Astrocyte of the spinal cord (primary cell): ENCODE results near the gene LRRC23.

ENCODE experiments used
- DNase-seq: peaks from one replicate; pipeline ENCODE4 v3.0.0; 2011; ENCODE audit warnings: low read depth, low spot score
- H3K4me3 ChIP-seq: 2 replicates; pipeline ENCODE4 v1.5.1; 2011; ENCODE audit warnings: low read depth, mild to moderate bottlenecking, low read length, moderate library complexity
- in situ Hi-C: cut with HindIII; loops from 2 replicates; pipeline ENCODE4 v1.10.0; 2017; ENCODE audit warnings: low sequenced_read_pairs
- TF ChIP-seq, protein P1 (sequence below): IDR thresholded peaks from 2 replicates; pipeline ENCODE4 v1.5.1; 2012; ENCODE audit warnings: low read depth, mild to moderate bottlenecking, low read length, inconsistent platforms

Gene LRRC23

DNA sequence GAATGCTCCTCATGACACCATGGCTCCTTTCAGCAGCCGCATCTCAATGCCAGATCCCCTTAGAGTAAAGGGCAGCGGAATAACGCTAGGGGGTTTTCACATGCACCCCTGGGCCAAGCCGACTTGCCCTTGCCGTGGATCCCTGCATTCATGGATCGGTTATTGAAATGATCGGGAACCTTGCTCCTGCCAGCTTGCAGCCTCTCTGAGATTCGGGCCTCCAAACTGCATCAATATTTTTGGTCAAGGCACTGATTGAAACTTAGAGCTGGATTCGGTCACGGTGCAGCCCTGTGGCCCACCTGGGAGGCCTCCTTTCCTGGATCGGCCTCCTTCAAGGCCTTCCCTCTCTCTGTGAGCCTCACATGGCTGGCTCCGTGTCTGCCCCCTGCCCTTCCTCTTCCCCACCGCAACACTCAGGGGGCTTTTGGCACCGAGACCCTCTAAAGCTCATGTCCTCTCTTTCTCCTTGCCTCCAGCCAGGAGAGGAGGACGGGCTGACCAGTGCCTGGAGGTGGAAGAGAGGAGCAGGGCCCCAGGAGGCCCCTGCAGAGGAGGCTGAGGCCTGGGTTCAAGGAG lies 48.3 kb downstream of the LRRC23 start:
- TF ChIP-seq, protein P1, sequence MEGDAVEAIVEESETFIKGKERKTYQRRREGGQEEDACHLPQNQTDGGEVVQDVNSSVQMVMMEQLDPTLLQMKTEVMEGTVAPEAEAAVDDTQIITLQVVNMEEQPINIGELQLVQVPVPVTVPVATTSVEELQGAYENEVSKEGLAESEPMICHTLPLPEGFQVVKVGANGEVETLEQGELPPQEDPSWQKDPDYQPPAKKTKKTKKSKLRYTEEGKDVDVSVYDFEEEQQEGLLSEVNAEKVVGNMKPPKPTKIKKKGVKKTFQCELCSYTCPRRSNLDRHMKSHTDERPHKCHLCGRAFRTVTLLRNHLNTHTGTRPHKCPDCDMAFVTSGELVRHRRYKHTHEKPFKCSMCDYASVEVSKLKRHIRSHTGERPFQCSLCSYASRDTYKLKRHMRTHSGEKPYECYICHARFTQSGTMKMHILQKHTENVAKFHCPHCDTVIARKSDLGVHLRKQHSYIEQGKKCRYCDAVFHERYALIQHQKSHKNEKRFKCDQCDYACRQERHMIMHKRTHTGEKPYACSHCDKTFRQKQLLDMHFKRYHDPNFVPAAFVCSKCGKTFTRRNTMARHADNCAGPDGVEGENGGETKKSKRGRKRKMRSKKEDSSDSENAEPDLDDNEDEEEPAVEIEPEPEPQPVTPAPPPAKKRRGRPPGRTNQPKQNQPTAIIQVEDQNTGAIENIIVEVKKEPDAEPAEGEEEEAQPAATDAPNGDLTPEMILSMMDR: no peak
- no peak overlapping the region for H3K4me3 ChIP-seq
- DNase-seq: no peak
- in situ Hi-C loops: no loop called here

DNA sequence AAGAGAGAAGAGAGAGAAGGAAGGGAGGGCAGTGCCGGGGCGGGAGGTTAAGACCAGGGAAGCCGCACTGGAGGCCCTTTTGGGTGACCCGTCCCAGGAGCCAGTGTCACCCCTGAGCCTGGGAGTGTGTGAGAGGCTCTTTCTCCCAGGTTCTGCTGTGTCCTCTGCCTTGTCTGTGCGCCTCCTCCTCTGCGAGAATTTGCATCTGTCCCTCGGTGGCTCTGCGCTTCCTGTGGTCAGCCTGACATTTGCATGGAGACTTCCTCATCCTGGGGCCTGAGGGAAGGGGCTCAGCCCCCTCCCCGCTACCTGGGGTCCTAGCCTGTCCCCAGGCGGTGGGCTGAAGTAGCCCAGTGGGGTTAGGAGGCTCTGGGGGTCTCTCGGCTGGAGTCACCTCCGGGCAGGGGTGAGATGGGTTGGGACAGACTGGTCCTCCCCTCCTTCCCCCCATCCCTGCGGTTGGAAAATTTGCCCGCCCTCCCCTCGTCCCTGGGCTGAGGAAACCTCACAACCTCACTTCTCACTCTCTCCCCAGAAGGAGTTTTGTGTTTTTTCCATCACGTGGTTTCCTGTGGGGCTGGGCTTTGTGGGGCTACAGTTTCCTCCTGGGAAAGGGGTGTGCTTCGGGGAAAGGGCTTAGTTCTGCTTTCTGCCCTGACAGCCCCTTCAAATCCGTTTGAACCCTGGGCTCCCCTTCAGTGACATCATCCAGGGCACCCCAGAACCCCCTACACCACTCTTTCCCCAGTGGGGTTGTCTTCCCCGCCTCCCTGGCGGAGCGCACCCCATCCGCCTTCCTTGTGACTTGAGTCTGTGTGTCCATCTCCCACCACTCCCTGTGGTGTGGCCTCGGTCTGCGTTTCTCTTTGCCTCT lies 49.1 kb downstream of the LRRC23 start:
- in situ Hi-C loops: no loop called here
- TF ChIP-seq, protein P1: no peak
- no peak overlapping the region for H3K4me3 ChIP-seq
- DNase-seq: no peak

DNA sequence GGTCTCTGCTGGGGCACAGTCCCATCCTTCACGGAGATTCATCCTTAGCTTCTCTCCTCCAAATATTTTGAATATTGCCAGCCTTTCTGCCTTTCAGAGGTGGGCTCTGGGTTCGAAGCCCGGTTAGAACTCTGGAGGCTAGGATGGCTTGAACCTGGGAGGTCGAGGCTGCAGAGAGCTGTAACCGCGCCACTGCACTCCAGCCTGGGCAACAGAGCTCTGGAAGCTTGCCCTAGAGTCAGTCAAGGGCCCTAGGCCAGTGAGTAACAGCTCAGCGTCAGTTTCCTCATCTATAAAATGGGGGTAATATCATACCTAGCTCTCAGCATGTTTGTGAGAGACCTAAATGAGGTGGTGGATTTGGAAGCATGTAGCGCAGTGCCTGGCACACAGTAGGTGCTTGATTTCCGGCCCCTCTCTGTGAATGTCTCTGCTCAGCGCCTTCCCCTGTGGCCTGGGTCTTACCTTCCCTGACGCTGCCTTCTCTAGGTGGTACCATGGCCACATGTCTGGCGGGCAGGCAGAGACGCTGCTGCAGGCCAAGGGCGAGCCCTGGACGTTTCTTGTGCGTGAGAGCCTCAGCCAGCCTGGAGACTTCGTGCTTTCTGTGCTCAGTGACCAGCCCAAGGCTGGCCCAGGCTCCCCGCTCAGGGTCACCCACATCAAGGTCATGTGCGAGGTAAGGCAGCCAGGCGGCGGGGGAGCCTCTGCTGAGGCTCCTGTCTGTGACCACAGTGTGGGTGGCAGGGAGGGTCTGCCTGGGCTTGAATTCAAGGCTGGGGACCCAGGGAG lies 49.9 kb downstream of the LRRC23 start:
- H3K4me3 ChIP-seq: no peak overlapping the region
- TF ChIP-seq, protein P1: no peak
- in situ Hi-C loops: no loop called here
- DNase-seq: no peak

DNA sequence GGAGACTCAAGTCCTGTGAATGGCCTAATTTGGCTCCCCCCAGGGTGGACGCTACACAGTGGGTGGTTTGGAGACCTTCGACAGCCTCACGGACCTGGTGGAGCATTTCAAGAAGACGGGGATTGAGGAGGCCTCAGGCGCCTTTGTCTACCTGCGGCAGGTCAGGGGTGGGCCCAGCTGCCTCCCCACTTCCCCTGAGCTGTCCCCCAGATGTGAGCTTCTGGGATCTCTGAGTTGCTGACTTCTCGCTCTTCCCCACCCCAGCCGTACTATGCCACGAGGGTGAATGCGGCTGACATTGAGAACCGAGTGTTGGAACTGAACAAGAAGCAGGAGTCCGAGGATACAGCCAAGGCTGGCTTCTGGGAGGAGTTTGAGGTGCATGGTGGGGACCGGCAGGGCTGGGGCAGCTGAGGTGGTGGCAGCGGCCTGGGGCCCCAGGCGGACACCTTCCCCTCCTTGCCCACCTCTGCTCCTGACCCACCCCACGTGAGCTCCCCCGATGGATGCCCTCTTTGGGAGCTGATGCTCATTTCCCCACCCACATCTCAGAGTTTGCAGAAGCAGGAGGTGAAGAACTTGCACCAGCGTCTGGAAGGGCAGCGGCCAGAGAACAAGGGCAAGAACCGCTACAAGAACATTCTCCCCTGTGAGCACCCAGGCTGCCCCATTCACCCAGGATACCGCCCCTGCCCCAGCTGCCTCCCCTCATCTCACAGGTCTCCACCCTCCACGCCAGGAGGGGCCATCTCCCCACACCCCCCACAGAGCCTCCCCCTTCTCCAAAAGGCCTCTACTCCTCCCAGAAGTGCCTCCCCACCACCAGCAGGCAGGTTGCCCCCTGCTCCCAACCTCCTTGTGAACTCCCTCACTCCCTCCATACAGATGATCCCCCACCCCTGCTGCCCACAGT lies 50.7 kb downstream of the LRRC23 start:
- no peak for DNase-seq
- H3K4me3 ChIP-seq: no peak overlapping the region
- TF ChIP-seq, protein P1: no peak
- in situ Hi-C loops: no loop called here

DNA sequence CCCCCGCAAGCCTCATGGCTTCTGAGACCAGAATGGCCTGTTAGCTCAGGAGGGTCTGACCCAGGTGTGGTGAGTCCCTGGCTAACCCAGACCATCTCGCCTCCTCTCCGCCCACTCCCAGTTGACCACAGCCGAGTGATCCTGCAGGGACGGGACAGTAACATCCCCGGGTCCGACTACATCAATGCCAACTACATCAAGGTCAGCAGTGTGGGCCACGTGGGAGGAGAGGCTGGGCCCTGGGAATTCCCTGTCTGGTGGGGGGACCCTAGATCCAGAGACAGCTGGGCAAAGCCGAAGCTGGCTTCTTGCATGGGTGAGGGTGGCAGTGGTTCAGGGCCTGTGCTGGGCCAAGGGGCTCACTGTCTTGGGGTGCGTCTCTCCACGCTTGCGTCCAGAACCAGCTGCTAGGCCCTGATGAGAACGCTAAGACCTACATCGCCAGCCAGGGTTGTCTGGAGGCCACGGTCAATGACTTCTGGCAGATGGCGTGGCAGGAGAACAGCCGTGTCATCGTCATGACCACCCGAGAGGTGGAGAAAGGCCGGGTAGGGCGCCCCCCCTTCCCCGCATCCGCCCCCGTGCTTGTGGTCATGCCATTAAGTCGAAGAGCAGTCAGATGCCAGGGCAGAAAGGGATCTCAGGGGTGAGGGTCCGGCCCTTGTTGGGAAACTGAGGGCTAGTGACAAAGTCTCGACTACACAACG lies 51.6 kb downstream of the LRRC23 start:
- TF ChIP-seq, protein P1: no peak
- in situ Hi-C loops: no loop called here
- DNase-seq: no peak
- H3K4me3 ChIP-seq: no peak overlapping the region
